ENCODE data around the gene IL6ST.

The IL6ST gene

DNA sequence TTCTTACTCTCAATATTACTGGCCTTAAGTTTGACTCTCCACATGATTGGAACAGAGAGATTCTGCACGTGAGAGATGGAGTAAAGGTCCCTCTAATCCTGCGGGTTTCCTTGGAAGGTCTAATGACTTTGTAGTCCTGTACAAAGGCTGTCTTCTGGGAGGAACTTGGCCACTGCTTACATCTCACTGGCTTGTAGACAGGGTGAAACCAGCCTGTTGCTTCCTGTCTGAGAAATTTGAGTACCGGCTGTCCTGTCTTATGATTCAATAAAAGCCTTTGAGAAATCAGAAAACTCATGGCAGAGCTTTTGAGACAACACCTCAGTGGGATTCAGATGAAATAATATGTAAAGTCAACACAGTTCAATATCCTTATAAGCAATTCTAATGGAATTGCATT is 100.6 kb downstream of the IL6ST start:
- no peak for DNase-seq

DNA sequence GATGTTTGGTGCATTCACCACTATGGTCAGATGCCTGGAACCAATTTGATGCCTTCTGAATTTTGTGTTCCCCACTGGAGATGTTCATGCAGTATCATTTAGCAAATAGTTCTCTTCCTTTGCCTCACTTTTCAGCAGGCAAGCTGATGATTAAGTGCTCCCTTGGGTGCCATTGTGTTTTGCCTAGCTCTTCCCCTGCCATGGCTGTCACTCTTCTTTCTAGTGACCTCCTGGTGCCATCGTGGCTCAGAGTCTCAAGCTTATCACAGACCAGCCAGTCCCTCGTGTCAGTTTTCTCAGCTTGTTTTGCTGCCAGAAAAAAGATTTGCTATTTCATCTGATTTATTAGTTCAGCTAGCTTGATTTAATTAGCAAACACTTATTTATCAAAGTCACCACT is 102.3 kb downstream of the IL6ST start:
- no peak for DNase-seq

DNA sequence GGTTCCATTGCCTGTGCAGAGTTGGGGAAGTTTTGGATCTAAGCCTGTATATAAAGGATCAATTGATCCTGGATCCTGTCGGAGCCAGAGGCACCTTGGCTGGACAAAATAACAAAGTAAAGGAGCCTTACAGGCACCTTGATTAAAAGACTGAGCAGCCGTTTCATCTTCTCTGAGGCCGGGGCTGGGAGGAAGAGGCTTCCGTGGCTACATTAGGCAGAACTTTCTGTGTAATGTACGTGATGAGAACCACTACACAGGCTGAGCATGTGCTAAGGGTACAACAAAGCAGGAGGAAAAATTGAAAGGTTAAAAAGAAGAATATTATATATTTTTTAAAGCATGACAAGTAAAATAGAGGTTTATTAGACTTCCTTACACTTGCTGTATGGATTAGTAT is 106.6 kb downstream of the IL6ST start:
- no peak for DNase-seq

DNA sequence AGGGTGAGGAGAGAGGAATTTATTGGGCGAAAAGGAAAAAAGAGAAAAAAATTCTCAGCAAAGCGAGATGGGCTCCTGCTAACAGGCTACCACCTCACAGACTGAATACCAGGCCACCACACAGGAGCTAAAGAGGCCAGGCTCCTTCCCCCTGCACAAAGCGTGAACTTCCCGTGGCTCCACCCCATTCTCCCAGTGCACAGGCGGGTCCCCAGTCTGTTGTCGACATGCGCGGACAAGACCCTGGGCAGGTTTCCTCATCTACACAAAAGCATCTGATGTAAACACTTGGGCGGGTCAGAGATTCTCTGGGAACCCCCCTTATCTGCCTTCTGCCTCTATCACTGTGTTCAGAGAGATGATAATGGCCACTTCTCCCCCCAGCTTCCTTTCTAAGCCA is 109.4 kb downstream of the IL6ST start:
- no peak for DNase-seq

Data from activated CD4-positive, alpha-beta T cell treated with anti-CD3 and anti-CD28 coated beads for 1 hour (primary cell).